Measurements from ENCODE around the gene UBL4A.

UBL4A gene

GRCh38 chrX:154486396-154487207, at the start of gene UBL4A:
UBL4A (minus strand) TSS chrX:154486615; CDS start chrX:154486584, 31 bp downstream.
- no peak for DNase-seq (ENCODE audit: low read depth)
- no peak for TF ChIP-seq CTCF (IDR thresholded peaks at IDR 0.05; ENCODE audit: control insufficient read depth, extremely low read depth, insufficient read depth)

GRCh38 chrX:154535892-154536291, 49.5 kb upstream of the UBL4A start:
- no peak for TF ChIP-seq CTCF (IDR thresholded peaks at IDR 0.05; ENCODE audit: control insufficient read depth, extremely low read depth, insufficient read depth)
- no peak for DNase-seq (ENCODE audit: low read depth)
- H3K4me3 ChIP-seq (ENCODE audit: low read depth, low read length) = no peak overlapping the region

More at GRCh38 chrX:154486396-154487207, at the start of gene UBL4A:
- peak within 1 kb of the TSS; percentile 63 for H3K4me3 ChIP-seq (ENCODE audit: low read depth, low read length)

GRCh38 chrX:154534526-154535322, 48.3 kb upstream of the UBL4A start:
- DNase-seq (ENCODE audit: low read depth) = no peak
- peak; percentile 97 for TF ChIP-seq CTCF (IDR thresholded peaks at IDR 0.05; ENCODE audit: control insufficient read depth, extremely low read depth, insufficient read depth)
- no peak overlapping the region for H3K4me3 ChIP-seq (ENCODE audit: low read depth, low read length)

GRCh38 chrX:154532690-154533089, 46.3 kb upstream of the UBL4A start:
- no peak for TF ChIP-seq CTCF (IDR thresholded peaks at IDR 0.05; ENCODE audit: control insufficient read depth, extremely low read depth, insufficient read depth)
- H3K4me3 ChIP-seq (ENCODE audit: low read depth, low read length) = no peak overlapping the region
- DNase-seq (ENCODE audit: low read depth) = no peak

- DNase-seq (ENCODE audit: low read depth) = no peak
- no peak overlapping the region for H3K4me3 ChIP-seq (ENCODE audit: low read depth, low read length)
- TF ChIP-seq CTCF (IDR thresholded peaks at IDR 0.05; ENCODE audit: control insufficient read depth, extremely low read depth, insufficient read depth) = no peak
Measured at GRCh38 chrX:154531626-154532025, 45.2 kb upstream of the UBL4A start.

- TF ChIP-seq CTCF (IDR thresholded peaks at IDR 0.05; ENCODE audit: control insufficient read depth, extremely low read depth, insufficient read depth) = no peak
- DNase-seq (ENCODE audit: low read depth) = no peak
- no peak overlapping the region for H3K4me3 ChIP-seq (ENCODE audit: low read depth, low read length)
Measured at GRCh38 chrX:154530286-154530685, 43.9 kb upstream of the UBL4A start.
